Cardiac muscle cell (in vitro differentiated cells and primary cell): ENCODE data around the gene USP28. TPM values are rescaled to one million over a fixed set of nuclear protein-coding genes. Genes with fewer than 3 reads are reported as not detected.
"Not testable (repeated sequence)": the region's sequence is repeated elsewhere in the genome, so short reads cannot be mapped to it uniquely, and the experiment has no call there.

Experiments used
- DNase-seq, 2 donors: peaks; one replicate each; pipeline versions ENCODE4 v3.0.0 to v3.0.0-alpha.2; 2010 to 2017; ENCODE audit warnings: low read depth in 1 of 2, low spot score in 1 of 2
- H3K27ac ChIP-seq: fragments of 200-600 bp; sonication (generic); 2 replicates; pipeline ENCODE4 v1.5.1; 2016
- H3K27me3 ChIP-seq: fragments of 200-600 bp; sonication (generic); 2 replicates; pipeline ENCODE4 v1.6.0; 2016; ENCODE audit warnings: control low read depth
- H3K36me3 ChIP-seq: fragments of 200-600 bp; sonication (generic); 2 replicates; pipeline ENCODE4 v1.5.1; 2016; ENCODE audit warnings: control low read depth
- H3K4me1 ChIP-seq: fragments of 200-600 bp; sonication (generic); 2 replicates; pipeline ENCODE4 v1.8.1; 2017; ENCODE audit warnings: low read depth, mild to moderate bottlenecking, mixed run types
- H3K4me3 ChIP-seq: fragments of 200-600 bp; sonication (generic); 2 replicates; pipeline ENCODE4 v1.5.1; 2016; ENCODE audit warnings: mild to moderate bottlenecking
- H3K9me3 ChIP-seq: fragments of 200-600 bp; sonication (generic); 2 replicates; pipeline ENCODE4 v1.5.1; 2017; ENCODE audit warnings: low read depth, mild to moderate bottlenecking, control low read depth
- CTCF ChIP-seq: IDR thresholded peaks from 2 replicates; pipeline ENCODE4 v1.5.1; 2012; ENCODE audit warnings: low read depth, mild to moderate bottlenecking, low read length
- polyA plus RNA-seq: library from polyadenylated mRNA; unstranded; fragments of >200 nt; fragmentation: Nextera tagmentation; extraction: Ambion mirVana; gene quantifications from 2 replicates; pipeline ENCODE4 v1.2.1, GENCODE V29; 2016
- total RNA-seq: library from RNA; depleted of rRNA; stranded (reverse); fragments of >200 nt; gene quantifications from 2 replicates; pipeline ENCODE4 v1.2.3, GENCODE V29; 2016

Gene USP28, protein sequence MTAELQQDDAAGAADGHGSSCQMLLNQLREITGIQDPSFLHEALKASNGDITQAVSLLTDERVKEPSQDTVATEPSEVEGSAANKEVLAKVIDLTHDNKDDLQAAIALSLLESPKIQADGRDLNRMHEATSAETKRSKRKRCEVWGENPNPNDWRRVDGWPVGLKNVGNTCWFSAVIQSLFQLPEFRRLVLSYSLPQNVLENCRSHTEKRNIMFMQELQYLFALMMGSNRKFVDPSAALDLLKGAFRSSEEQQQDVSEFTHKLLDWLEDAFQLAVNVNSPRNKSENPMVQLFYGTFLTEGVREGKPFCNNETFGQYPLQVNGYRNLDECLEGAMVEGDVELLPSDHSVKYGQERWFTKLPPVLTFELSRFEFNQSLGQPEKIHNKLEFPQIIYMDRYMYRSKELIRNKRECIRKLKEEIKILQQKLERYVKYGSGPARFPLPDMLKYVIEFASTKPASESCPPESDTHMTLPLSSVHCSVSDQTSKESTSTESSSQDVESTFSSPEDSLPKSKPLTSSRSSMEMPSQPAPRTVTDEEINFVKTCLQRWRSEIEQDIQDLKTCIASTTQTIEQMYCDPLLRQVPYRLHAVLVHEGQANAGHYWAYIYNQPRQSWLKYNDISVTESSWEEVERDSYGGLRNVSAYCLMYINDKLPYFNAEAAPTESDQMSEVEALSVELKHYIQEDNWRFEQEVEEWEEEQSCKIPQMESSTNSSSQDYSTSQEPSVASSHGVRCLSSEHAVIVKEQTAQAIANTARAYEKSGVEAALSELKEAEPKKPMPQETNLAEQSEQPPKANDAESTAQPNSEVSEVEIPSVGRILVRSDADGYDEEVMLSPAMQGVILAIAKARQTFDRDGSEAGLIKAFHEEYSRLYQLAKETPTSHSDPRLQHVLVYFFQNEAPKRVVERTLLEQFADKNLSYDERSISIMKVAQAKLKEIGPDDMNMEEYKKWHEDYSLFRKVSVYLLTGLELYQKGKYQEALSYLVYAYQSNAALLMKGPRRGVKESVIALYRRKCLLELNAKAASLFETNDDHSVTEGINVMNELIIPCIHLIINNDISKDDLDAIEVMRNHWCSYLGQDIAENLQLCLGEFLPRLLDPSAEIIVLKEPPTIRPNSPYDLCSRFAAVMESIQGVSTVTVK
- total RNA-seq (95.9 and 148 TPM in 2 replicates), polyA plus RNA-seq (99.2 and 105 TPM in 2 replicates)

DNA sequence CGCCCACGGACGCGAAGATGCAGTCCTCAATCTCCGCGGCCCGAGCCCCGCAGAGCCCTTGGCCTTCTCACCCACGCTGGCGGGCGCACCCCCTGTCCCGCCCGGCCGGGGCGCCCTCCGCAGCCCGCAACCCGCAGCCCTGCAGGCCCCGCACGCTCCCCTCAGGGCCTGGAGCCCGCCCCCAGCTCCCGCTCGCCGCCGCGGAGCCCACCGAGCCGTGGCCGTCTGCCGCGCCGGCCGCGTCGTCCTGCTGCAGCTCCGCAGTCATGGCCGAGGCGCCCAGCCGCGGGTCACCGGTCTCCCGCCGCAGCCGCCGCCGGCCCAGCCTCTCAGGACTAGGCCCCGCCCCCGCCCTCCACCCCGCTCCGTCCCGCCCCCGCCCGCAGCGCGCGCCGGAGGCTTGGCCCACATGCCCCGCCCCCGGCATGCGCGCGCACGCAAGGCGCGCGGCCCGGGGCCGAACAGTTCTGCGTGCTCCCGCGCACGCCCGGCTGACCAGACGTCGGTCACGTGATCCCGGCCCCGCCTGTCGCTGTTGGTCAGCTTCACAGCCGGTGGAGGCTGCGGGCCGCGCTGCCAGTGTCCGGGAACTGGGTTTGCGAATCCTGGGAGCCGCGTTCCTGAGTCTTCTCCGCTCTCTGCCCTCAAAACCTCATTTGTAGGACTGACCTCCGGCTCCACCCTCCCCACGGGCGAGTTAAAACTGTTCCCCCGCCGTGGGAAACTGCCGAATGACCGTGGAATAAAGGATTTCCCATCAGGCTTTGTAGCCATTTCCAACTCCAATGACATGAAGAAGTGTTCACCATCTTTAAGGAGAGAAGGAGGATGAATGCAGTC is at the start of gene USP28:
Gene USP28, minus strand, starts transcription at position 339 of the 840 bp plus-strand sequence. Its CDS starts 71 bp downstream, at position 268.
- H3K4me1 ChIP-seq: peaks cover 24% of the 10 kb centered on the region
- no peaks in the 10 kb centered on the region for H3K36me3 ChIP-seq
- H3K9me3 ChIP-seq: no peaks in the 10 kb centered on the region
- H3K27ac ChIP-seq: peak within 1 kb of the TSS; percentile 97
- H3K27me3 ChIP-seq: no peaks in the 10 kb centered on the region
- DNase-seq: peak; percentile 98 to 99
- no peak for TF ChIP-seq CTCF
- peak within 1 kb of the TSS; percentile 85 for H3K4me3 ChIP-seq

GRCh38 chr11:113923572-113923971 is 48.2 kb upstream of the USP28 start:
- Histone ChIP-seq H3K9me3 (no peaks in the 10 kb centered on the region), H3K27me3 (no peaks in the 10 kb centered on the region), H3K27ac (no peak overlapping the region), H3K36me3 (no peaks in the 10 kb centered on the region), H3K4me1 (no peaks in the 10 kb centered on the region), H3K4me3 (no peak overlapping the region)
- no peak for TF ChIP-seq CTCF
- DNase-seq: no peak

- not testable (repeated sequence) for H3K27ac ChIP-seq, H3K4me1 ChIP-seq, H3K36me3 ChIP-seq, H3K27me3 ChIP-seq, DNase-seq, H3K4me3 ChIP-seq, H3K9me3 ChIP-seq
Observed at GRCh38 chr11:113911491-113911890, 36.1 kb upstream of the USP28 start.

DNA sequence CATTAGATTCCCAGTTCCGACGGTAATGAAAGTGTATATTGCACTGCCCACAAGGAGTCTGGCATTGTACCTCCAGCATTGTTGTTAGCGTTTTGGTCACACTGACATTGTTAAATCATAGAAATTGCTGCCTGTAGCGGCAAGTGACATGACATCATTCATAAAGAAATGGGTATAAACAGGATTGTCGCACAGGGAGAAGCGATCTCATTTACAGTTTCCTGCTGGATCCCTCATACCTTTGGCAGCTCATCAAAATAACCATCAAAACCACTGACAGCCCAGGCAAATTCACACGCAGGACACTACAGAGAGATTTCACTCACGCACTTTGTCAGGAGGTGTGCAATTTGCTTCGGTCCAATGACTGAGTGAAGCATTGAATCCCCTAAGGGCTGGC is 32.7 kb upstream of the USP28 start:
- H3K4me3 ChIP-seq: no peak overlapping the region
- H3K27ac ChIP-seq: no peak overlapping the region
- H3K36me3 ChIP-seq: no peaks in the 10 kb centered on the region
- DNase-seq: no peak
- peaks cover 10% of the 10 kb centered on the region for H3K4me1 ChIP-seq
- no peak for TF ChIP-seq CTCF
- H3K27me3 ChIP-seq: no peaks in the 10 kb centered on the region
- no peaks in the 10 kb centered on the region for H3K9me3 ChIP-seq

DNA sequence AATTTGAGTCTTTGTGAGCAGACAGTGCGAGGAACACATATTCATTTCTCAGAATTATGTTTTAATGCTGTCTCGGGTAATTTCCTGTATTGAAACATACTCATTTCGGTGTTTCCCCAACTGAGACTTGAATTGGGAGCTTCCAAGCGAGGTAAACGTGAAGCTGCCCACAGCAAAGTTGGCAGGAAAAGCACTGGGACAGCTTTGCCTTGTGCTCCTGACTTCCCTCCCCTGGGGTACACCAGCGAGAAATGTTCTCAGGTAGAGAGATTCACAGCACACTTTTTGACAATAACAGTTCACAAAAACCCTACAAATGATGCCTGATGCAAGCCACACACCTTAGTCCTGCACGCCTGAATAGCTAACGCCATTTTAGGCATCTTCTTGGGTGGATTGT is 32.3 kb upstream of the USP28 start:
- H3K4me1 ChIP-seq: peaks cover 10% of the 10 kb centered on the region
- H3K9me3 ChIP-seq: no peaks in the 10 kb centered on the region
- H3K27ac ChIP-seq: no peak overlapping the region
- H3K27me3 ChIP-seq: no peaks in the 10 kb centered on the region
- no peak overlapping the region for H3K4me3 ChIP-seq
- no peak for TF ChIP-seq CTCF
- DNase-seq: no peak
- H3K36me3 ChIP-seq: no peaks in the 10 kb centered on the region
